ENCODE measurements around the gene TBC1D21. TPM values are rescaled to one million over a fixed set of nuclear protein-coding genes. Genes with fewer than 3 reads are reported as not detected.

The TBC1D21 gene
- total RNA-seq, 1 experiment from 2014 or later: not detected

DNA sequence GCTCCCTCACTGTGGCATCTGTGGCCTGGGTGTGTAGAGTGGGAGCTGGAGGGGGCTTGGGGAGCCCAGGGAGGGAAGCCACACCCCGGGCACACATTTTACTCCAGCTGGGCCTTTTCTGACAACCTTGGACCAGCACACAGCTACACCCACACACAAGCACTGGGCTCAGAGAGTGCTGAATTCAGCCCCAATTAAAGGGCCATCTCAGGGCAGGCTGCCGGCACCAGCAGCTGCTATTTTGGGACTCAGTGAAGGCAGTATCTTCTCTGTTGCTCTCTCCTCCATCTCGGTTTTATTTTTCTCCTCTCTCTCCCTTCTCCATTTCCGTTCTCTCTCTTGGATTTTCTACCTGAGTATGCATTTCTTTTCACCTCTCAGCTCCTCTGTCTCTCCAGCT lies 19.1 kb upstream of the TBC1D21 start:
- no peak overlapping the region for H2BK15ac ChIP-seq (ENCODE audit: low read depth, low read length)
- no peak overlapping the region for H3K27ac ChIP-seq (ENCODE audit: insufficient read length, low read depth, low read length)
- peaks cover 3% of the 10 kb centered on the region; the same call in 1 of the 2 replicates for H3K4me1 ChIP-seq (ENCODE audit: insufficient read depth, low read length)
- no peaks in the 10 kb centered on the region for H3K23me2 ChIP-seq (ENCODE audit: insufficient read length, low read depth, low read length, poor library complexity, severe bottlenecking)
- H2BK120ac ChIP-seq (ENCODE audit: low read depth, low read length, poor library complexity, severe bottlenecking): no peak overlapping the region
- H3K56ac ChIP-seq (ENCODE audit: insufficient read length, low read depth, low read length): no peak overlapping the region
- no peak overlapping the region for H3T11ph ChIP-seq (ENCODE audit: low read length)
- H3K18ac ChIP-seq (ENCODE audit: insufficient read length, low read depth, low read length): no peak overlapping the region
- H3K9ac ChIP-seq (ENCODE audit: extremely low read depth, insufficient read length, low read length): no peak overlapping the region
- H3K14ac ChIP-seq (ENCODE audit: insufficient read depth, low read length): no peak overlapping the region
- no peak overlapping the region for H3K4me2 ChIP-seq (ENCODE audit: insufficient read depth, insufficient read length, low read length)
- H2BK12ac ChIP-seq (ENCODE audit: insufficient read length, low read depth, low read length): no peak overlapping the region
- no peaks in the 10 kb centered on the region; a peak in 1 of 5 replicates for H3K9me3 Mint-ChIP-seq
- H3K36me3 Mint-ChIP-seq (ENCODE audit: insufficient read depth in 1 of 3, low read depth in 3 of 3): no peaks in the 10 kb centered on the region; a peak in 2 of 7 replicates
- peaks cover 11% of the 10 kb centered on the region for H3K27me3 Mint-ChIP-seq (ENCODE audit: low read depth)
- no peak overlapping the region for H2BK20ac ChIP-seq (ENCODE audit: low read depth, low read length, poor library complexity, severe bottlenecking)
- H2AK5ac ChIP-seq (ENCODE audit: insufficient read length, low read length): no peak overlapping the region
- no peak for TF ChIP-seq CTCF (conservative IDR thresholded peaks at IDR 0.05)
- H4K8ac ChIP-seq (replicated peaks; ENCODE audit: insufficient read length, low read depth, low read length): no peak overlapping the region
- no peak for DNase-seq
- H4K20me1 ChIP-seq (ENCODE audit: control insufficient read depth, insufficient read depth, insufficient read length): no peaks in the 10 kb centered on the region
- no peak overlapping the region for H4K5ac ChIP-seq (ENCODE audit: insufficient read length, low read depth, low read length)
- no peaks in the 10 kb centered on the region for H3K79me2 ChIP-seq (ENCODE audit: insufficient read depth, low read length)
- WGBS (ENCODE audit: extremely low coverage, insufficient read length, low lambda C conversion rate): no CpG with 5 or more reads among the region's 4 CpGs
- no peaks in the 10 kb centered on the region for H3K27me3 ChIP-seq (ENCODE audit: insufficient read depth, low read length)
- no peak overlapping the region for H3K4me3 Mint-ChIP-seq
- H2AFZ ChIP-seq (ENCODE audit: low read length): no peak overlapping the region
- no peak overlapping the region for H2BK5ac ChIP-seq (ENCODE audit: insufficient read length, low read length)
- peaks cover 3 to 4% of the 10 kb centered on the region in 2 experiments for H3K4me1 Mint-ChIP-seq
- no peaks in the 10 kb centered on the region for H3K9me3 ChIP-seq (ENCODE audit: control insufficient read depth, low read depth, low read length)
- no peak overlapping the region for H4K91ac ChIP-seq (ENCODE audit: insufficient read length, low read depth, low read length)
- no peak overlapping the region for H3K4ac ChIP-seq (ENCODE audit: low read depth, low read length)
- H3K27ac Mint-ChIP-seq: no peak overlapping the region; a peak in 1 of 7 replicates
- H3K79me1 ChIP-seq (ENCODE audit: insufficient read depth, low read depth, low read length, poor library complexity, severe bottlenecking): no peaks in the 10 kb centered on the region
- H3K23ac ChIP-seq (ENCODE audit: insufficient read length, low read depth, low read length): no peak overlapping the region

Measured in H9 (cell line).